HUES64 (cell line): ENCODE measurements around the gene DNAJC7. TPM values are rescaled to one million over a fixed set of nuclear protein-coding genes. Genes with fewer than 3 reads are reported as not detected.

Experiments
- H3K27ac ChIP-seq: 2 replicates; pipeline ENCODE4 v1.7.0; 2013; ENCODE audit warnings: low read depth, low read length, inconsistent platforms
- H3K27me3 ChIP-seq: 2 replicates; pipeline ENCODE4 v1.6.1; 2013; ENCODE audit warnings: mild to moderate bottlenecking, low read length; ENCODE audit not compliant: insufficient read depth
- H3K36me3 ChIP-seq: 2 replicates; pipeline ENCODE4 v1.6.1; 2013; ENCODE audit warnings: mild to moderate bottlenecking, low read length; ENCODE audit not compliant: insufficient read depth
- H3K4me1 ChIP-seq: 2 replicates; pipeline ENCODE4 v1.6.1; 2013; ENCODE audit warnings: mild to moderate bottlenecking, low read length, moderate library complexity; ENCODE audit not compliant: insufficient read depth
- H3K4me3 ChIP-seq: 2 replicates; pipeline ENCODE4 v1.5.1; 2013; ENCODE audit warnings: mild to moderate bottlenecking, low read length, moderate library complexity
- H3K9ac ChIP-seq: 2 replicates; pipeline ENCODE4 v1.6.1; 2013; ENCODE audit warnings: mild to moderate bottlenecking, low read depth, low read length
- H3K9me3 ChIP-seq: 2 replicates; pipeline ENCODE4 v1.6.1; 2013; ENCODE audit warnings: low read depth, low read length; ENCODE audit not compliant: insufficient read depth
- WGBS: fragments of 150-250, 120-280 bp; methylation state at CpG from one replicate; pipeline ENCODE4 v1.1.7; 2013; ENCODE audit warnings: missing lambda C conversion rate; 5-methylcytosine and 5-hydroxymethylcytosine counted together
- polyA plus RNA-seq, 2 experiments: library from polyadenylated mRNA; stranded (reverse); fragments of 50-300 nt; gene quantifications; one replicate each; pipeline ENCODE4 v1.2.3, GENCODE V29; 2013

The DNAJC7 gene
- 120 TPM for polyA plus RNA-seq (2013, experiment 1 of 2)
- 94.7 TPM for polyA plus RNA-seq (2013, experiment 2 of 2)

- H3K27me3 ChIP-seq: no peaks in the 10 kb centered on the region
- H3K9me3 ChIP-seq: no peaks in the 10 kb centered on the region
- H3K27ac ChIP-seq: peak within 1 kb of the TSS; percentile 99
- H3K9ac ChIP-seq: peak within 1 kb of the TSS; percentile 97
- peaks cover 9% of the 10 kb centered on the region for H3K36me3 ChIP-seq
- WGBS: under 1% methylated on average over 70 of the region's 70 CpGs
- H3K4me1 ChIP-seq: peaks cover 20% of the 10 kb centered on the region
- peak within 1 kb of the TSS; percentile 93 for H3K4me3 ChIP-seq
Observed at GRCh38 chr17:42016941-42017865, at the start of gene DNAJC7. DNAJC7 (minus strand) TSS chr17:42017439; CDS start chr17:42017416, 23 bp downstream.

GRCh38 chr17:42065201-42065600 is 48.0 kb upstream of the DNAJC7 start:
- no peak overlapping the region for H3K4me3 ChIP-seq
- no peak overlapping the region for H3K9ac ChIP-seq
- WGBS: 87% methylated on average over 2 of the region's 2 CpGs
- no peaks in the 10 kb centered on the region for H3K36me3 ChIP-seq
- no peaks in the 10 kb centered on the region for H3K9me3 ChIP-seq
- H3K27ac ChIP-seq: no peak overlapping the region
- no peaks in the 10 kb centered on the region for H3K27me3 ChIP-seq
- peaks cover 10% of the 10 kb centered on the region; the same call in 1 of the 2 replicates for H3K4me1 ChIP-seq

- no peaks in the 10 kb centered on the region for H3K27me3 ChIP-seq
- H3K36me3 ChIP-seq: no peaks in the 10 kb centered on the region
- no peak overlapping the region for H3K4me3 ChIP-seq
- peaks cover 9% of the 10 kb centered on the region; the same call in 1 of the 2 replicates for H3K4me1 ChIP-seq
- no peaks in the 10 kb centered on the region for H3K9me3 ChIP-seq
- H3K27ac ChIP-seq: no peak overlapping the region
- 90% methylated on average over 14 of the region's 14 CpGs for WGBS
- H3K9ac ChIP-seq: no peak overlapping the region
Observed at GRCh38 chr17:42062681-42063080, 45.4 kb upstream of the DNAJC7 start.

- H3K27ac ChIP-seq: no peak overlapping the region
- H3K36me3 ChIP-seq: no peaks in the 10 kb centered on the region
- no peaks in the 10 kb centered on the region for H3K9me3 ChIP-seq
- 0 out of 2 replicates have a peak, but pooled peaks cover 5% of the 10 kb centered on the region for H3K4me1 ChIP-seq
- 65% methylated on average over 5 of the region's 5 CpGs for WGBS
- no peak overlapping the region for H3K9ac ChIP-seq
- H3K27me3 ChIP-seq: no peaks in the 10 kb centered on the region
- H3K4me3 ChIP-seq: no peak overlapping the region
Observed at GRCh38 chr17:42061646-42062487, 44.6 kb upstream of the DNAJC7 start.

- Histone ChIP-seq H3K27me3 (no peaks in the 10 kb centered on the region), H3K4me1 (peaks cover 14% of the 10 kb centered on the region; the same call in 1 of the 2 replicates), H3K4me3 (no peak overlapping the region), H3K9me3 (no peaks in the 10 kb centered on the region), H3K9ac (no peak overlapping the region), H3K36me3 (no peaks in the 10 kb centered on the region), H3K27ac (no peak overlapping the region)
- WGBS: 91% methylated on average over 4 of the region's 4 CpGs
Observed at GRCh38 chr17:42060231-42060630, 43.0 kb upstream of the DNAJC7 start.

GRCh38 chr17:42059815-42060214 is 42.6 kb upstream of the DNAJC7 start:
- no peak overlapping the region for H3K9ac ChIP-seq
- H3K27me3 ChIP-seq: no peaks in the 10 kb centered on the region
- H3K27ac ChIP-seq: no peak overlapping the region
- no peaks in the 10 kb centered on the region for H3K36me3 ChIP-seq
- H3K4me3 ChIP-seq: no peak overlapping the region
- H3K9me3 ChIP-seq: no peaks in the 10 kb centered on the region
- 75% methylated on average over 3 of the region's 4 CpGs for WGBS
- H3K4me1 ChIP-seq: peaks cover 17% of the 10 kb centered on the region; the same call in 1 of the 2 replicates

- H3K27ac ChIP-seq: no peak overlapping the region
- H3K36me3 ChIP-seq: no peaks in the 10 kb centered on the region
- H3K9me3 ChIP-seq: no peaks in the 10 kb centered on the region
- no peak overlapping the region for H3K9ac ChIP-seq
- peaks cover 6% of the 10 kb centered on the region; the same call in 1 of the 2 replicates for H3K27me3 ChIP-seq
- peaks cover 27% of the 10 kb centered on the region; the same call in 1 of the 2 replicates for H3K4me1 ChIP-seq
- 87% methylated on average over 7 of the region's 7 CpGs for WGBS
- H3K4me3 ChIP-seq: no peak overlapping the region
Observed at GRCh38 chr17:42058063-42058462, 40.8 kb upstream of the DNAJC7 start.

- peaks cover 22% of the 10 kb centered on the region; the same call in 1 of the 2 replicates for H3K4me1 ChIP-seq
- no peaks in the 10 kb centered on the region for H3K36me3 ChIP-seq
- no peak overlapping the region for H3K27ac ChIP-seq
- H3K9me3 ChIP-seq: no peaks in the 10 kb centered on the region
- 81% methylated on average over 3 of the region's 3 CpGs for WGBS
- H3K27me3 ChIP-seq: peaks cover 6% of the 10 kb centered on the region; the same call in 1 of the 2 replicates
- no peak overlapping the region for H3K4me3 ChIP-seq
- H3K9ac ChIP-seq: no peak overlapping the region
Observed at GRCh38 chr17:42056635-42057034, 39.4 kb upstream of the DNAJC7 start.

- no peaks in the 10 kb centered on the region for H3K9me3 ChIP-seq
- H3K9ac ChIP-seq: no peak overlapping the region
- H3K4me1 ChIP-seq: peaks cover 30% of the 10 kb centered on the region
- no peaks in the 10 kb centered on the region for H3K36me3 ChIP-seq
- H3K4me3 ChIP-seq: no peak overlapping the region
- peaks cover 6% of the 10 kb centered on the region; the same call in 1 of the 2 replicates for H3K27me3 ChIP-seq
- no peak overlapping the region for H3K27ac ChIP-seq
- 33% methylated on average over 6 of the region's 6 CpGs for WGBS
Observed at GRCh38 chr17:42055496-42055895, 38.3 kb upstream of the DNAJC7 start.

GRCh38 chr17:42055027-42055426 is 37.8 kb upstream of the DNAJC7 start:
- Histone ChIP-seq H3K9ac (no peak overlapping the region), H3K27ac (no peak overlapping the region), H3K4me1 (peaks cover 30% of the 10 kb centered on the region), H3K4me3 (no peak overlapping the region), H3K36me3 (no peaks in the 10 kb centered on the region), H3K27me3 (peaks cover 6% of the 10 kb centered on the region; the same call in 1 of the 2 replicates), H3K9me3 (no peaks in the 10 kb centered on the region)
- WGBS: 15% methylated on average over 3 of the region's 3 CpGs
